Mesothelial cell of epicardium (in vitro differentiated cells): Measurements from ENCODE around the gene ILKAP. TPM values are rescaled to one million over a fixed set of nuclear protein-coding genes. Genes with fewer than 3 reads are reported as not detected.

Experiments
- DNase-seq, 2 experiments: peaks; one replicate each; pipeline ENCODE4 v3.0.0; 2021; ENCODE audit warnings: low spot score in 2 of 2; ENCODE audit not compliant: unreplicated experiment in 2 of 2
- H3K27ac Mint-ChIP-seq: 2 replicates; pipeline ENCODE4 v1.8.0; 2021; ENCODE audit warnings: mixed read lengths
- H3K27me3 Mint-ChIP-seq: 2 replicates; pipeline ENCODE4 v1.8.0; 2021; ENCODE audit warnings: low read depth, mixed read lengths
- H3K36me3 Mint-ChIP-seq: 2 replicates; pipeline ENCODE4 v1.8.0; 2021; ENCODE audit warnings: mixed read lengths
- H3K4me1 Mint-ChIP-seq: 2 replicates; pipeline ENCODE4 v1.8.0; 2021; ENCODE audit warnings: mixed read lengths
- H3K4me3 Mint-ChIP-seq: 2 replicates; pipeline ENCODE4 v1.8.0; 2021; ENCODE audit warnings: mild to moderate bottlenecking, moderate library complexity, mixed read lengths
- H3K9me3 Mint-ChIP-seq: 2 replicates; pipeline ENCODE4 v1.8.0; 2021; ENCODE audit warnings: mixed read lengths
- total RNA-seq: library from RNA; stranded (reverse); gene quantifications from 3 replicates; pipeline ENCODE4 v1.2.1, GENCODE V29; 2021
- TF ChIP-seq, protein P1 (sequence below): fragments of 200-600 bp; sonication (generic); IDR thresholded peaks from one replicate; pipeline ENCODE4 v1.5.0; 2021; ENCODE audit warnings: antibody characterized with exemption; ENCODE audit not compliant: unreplicated experiment

The ILKAP gene
- total RNA-seq, 1 donor from 2014 or later = 54.0 TPM

DNA sequence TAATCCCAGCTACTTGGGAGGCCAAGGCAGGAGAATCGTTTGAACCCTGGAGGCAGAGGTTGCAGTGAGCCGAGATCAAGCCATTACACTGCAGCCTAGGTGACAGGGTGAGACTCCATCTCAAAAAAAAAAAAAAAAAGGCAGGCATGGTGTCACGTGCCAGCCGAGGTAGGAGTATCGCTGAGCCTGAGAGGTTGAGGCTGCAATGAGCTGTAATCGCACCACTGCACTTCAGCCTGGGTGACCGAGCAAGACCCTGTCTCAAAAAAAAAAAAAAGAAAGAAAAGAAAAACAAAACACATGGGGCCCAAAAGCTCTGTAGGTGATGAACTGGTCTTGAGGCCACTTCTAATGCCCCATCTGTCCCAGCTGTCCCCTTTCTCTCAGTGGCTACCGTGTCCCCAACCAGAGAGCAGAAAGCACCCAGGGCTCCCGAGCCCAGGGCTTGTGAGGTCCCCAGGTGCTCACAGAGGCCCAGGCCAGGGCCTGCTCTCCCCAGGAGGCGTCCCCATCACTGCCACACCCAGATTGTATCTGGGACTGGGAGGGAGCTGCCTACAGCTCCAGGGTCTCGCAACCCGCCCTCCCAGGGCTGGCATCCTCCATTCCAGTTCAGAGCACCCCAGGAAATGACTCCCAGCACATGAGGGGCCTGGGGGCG lies 56.5 kb downstream of the ILKAP start:
- H3K27ac Mint-ChIP-seq = no peak overlapping the region
- TF ChIP-seq, protein P1, sequence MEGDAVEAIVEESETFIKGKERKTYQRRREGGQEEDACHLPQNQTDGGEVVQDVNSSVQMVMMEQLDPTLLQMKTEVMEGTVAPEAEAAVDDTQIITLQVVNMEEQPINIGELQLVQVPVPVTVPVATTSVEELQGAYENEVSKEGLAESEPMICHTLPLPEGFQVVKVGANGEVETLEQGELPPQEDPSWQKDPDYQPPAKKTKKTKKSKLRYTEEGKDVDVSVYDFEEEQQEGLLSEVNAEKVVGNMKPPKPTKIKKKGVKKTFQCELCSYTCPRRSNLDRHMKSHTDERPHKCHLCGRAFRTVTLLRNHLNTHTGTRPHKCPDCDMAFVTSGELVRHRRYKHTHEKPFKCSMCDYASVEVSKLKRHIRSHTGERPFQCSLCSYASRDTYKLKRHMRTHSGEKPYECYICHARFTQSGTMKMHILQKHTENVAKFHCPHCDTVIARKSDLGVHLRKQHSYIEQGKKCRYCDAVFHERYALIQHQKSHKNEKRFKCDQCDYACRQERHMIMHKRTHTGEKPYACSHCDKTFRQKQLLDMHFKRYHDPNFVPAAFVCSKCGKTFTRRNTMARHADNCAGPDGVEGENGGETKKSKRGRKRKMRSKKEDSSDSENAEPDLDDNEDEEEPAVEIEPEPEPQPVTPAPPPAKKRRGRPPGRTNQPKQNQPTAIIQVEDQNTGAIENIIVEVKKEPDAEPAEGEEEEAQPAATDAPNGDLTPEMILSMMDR = no peak

DNA sequence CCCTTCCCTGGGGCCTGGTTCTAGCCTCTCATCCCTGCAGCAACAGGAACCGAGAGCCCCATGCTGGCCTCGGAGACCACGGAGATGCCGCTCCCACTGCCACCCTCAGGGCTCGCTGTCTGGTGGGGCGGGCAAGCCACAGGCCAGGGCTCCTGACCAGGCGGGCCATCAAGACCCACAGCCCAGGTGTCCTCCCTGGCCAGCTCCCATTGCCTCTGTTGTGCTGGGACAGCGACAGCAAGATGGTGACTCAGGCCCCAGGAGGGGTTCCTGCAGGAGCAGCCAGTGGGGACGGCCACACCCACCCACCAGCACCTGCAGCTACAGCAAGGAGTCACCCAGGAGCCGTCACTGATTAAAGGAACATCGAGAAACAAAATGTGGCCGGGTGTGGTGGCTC lies 57.6 kb downstream of the ILKAP start:
- H3K36me3 Mint-ChIP-seq = no peaks in the 10 kb centered on the region
- H3K4me3 Mint-ChIP-seq = no peak overlapping the region
- no peak for DNase-seq
- H3K9me3 Mint-ChIP-seq = no peaks in the 10 kb centered on the region
- peaks cover 14% of the 10 kb centered on the region for H3K4me1 Mint-ChIP-seq
- TF ChIP-seq, protein P1 = no peak
- no peaks in the 10 kb centered on the region for H3K27me3 Mint-ChIP-seq
- H3K27ac Mint-ChIP-seq = no peak overlapping the region

More for the DNA sequence above, 56.5 kb downstream of the ILKAP start:
- Mint-ChIP-seq H3K4me1 (peaks cover 6% of the 10 kb centered on the region), H3K36me3 (no peaks in the 10 kb centered on the region), H3K9me3 (no peaks in the 10 kb centered on the region), H3K27me3 (no peaks in the 10 kb centered on the region), H3K4me3 (no peak overlapping the region)
- no peak for DNase-seq

DNA sequence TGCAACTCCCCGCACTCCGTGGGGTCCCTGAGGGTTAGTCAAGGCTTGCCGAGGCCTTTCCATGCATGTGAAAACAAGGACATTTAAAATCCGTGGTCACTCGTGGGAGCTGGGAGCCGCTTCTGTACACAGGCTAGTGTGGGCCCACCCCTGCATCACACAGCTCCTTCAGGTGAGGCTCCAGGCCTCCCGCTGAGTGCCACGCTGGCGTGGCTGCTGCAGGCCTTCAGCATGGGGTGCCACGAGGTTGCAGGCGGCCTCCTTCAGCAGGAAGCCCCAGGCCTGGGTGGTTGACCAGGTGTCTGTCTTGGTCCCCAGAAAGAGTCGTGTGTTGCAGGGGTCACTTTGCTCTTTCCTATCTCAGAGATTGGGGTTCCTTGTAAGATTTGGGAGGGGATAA lies 58.4 kb downstream of the ILKAP start:
- Mint-ChIP-seq H3K36me3 (no peaks in the 10 kb centered on the region), H3K9me3 (no peaks in the 10 kb centered on the region), H3K4me3 (no peak overlapping the region), H3K27ac (no peak overlapping the region), H3K27me3 (no peaks in the 10 kb centered on the region), H3K4me1 (peaks cover 14% of the 10 kb centered on the region)
- TF ChIP-seq, protein P1 = no peak
- DNase-seq = no peak

DNA sequence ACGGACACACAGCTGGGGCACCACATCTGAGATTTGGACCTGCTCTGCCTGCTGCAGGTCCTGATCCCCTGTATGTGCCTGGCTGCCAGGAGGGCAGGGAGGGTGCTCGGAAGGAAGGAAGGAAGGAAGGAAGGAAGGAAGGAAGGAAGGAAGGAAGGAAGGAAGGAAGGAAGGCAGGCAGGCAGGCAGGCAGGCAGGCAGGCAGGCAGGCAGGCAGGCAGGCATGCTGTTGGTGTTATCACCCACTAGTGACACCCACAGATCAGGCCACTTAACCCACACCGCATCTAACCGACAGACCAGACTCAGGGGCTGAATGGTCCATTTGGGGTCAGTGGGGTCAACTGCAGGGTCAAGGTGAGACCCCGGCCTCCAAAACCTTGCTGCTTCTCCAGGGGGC lies 59.2 kb downstream of the ILKAP start:
- TF ChIP-seq, protein P1 = no peak
- H3K4me3 Mint-ChIP-seq = no peak overlapping the region

DNA sequence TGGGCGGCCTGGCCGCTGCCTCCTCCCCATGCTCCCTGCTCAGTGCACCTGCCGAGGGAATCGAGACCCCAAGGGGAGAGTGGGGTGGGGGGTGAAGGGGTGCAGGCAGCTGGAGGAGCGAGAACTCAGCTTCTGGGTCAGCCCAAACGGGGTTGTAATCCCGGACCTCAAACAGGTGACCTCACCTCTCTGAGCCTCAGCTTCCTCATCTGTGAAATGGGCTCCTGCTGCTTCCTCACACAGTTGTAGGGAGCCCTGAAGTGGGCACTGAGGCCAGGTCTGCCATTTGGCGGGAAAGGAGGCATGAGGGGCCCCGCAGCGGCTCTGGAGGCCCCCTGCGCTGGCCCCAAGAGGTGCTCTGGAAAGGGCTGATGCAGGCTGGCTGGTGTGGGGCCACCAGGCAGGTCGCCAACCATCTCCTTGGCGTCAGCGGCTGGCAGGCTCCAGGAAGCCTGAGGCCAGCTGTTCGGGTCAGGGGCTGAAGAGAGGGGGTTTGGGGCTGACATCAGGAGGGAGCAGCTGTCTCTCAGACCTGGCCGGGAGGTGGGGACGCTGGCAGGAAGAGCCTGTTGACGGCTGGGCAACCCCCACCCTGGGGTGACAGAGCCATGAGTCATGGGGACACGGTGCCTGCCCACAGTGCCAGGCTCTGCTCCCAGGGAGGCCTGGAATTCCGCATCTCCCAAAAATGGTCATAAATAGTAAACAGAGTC lies 60.1 kb downstream of the ILKAP start:
- no peak overlapping the region for H3K27ac Mint-ChIP-seq
- DNase-seq = no peak

More for the DNA sequence above, 59.2 kb downstream of the ILKAP start:
- Mint-ChIP-seq H3K36me3 (no peaks in the 10 kb centered on the region), H3K4me1 (peaks cover 14% of the 10 kb centered on the region), H3K27me3 (no peaks in the 10 kb centered on the region), H3K9me3 (no peaks in the 10 kb centered on the region), H3K27ac (no peak overlapping the region)
- no peak for DNase-seq

More for the DNA sequence above, 60.1 kb downstream of the ILKAP start:
- Mint-ChIP-seq H3K4me1 (peaks cover 14% of the 10 kb centered on the region), H3K4me3 (no peak overlapping the region), H3K36me3 (no peaks in the 10 kb centered on the region), H3K27me3 (no peaks in the 10 kb centered on the region), H3K9me3 (no peaks in the 10 kb centered on the region)
- TF ChIP-seq, protein P1 = no peak
